NCI-H2107 (cell line): ENCODE results near the gene LIPT2.

Source experiments
- DNase-seq: peaks from one replicate; lab custom pipeline; 2025; lab: John Stamatoyannopoulos, UW

The LIPT2 gene

GRCh38 chr11:74465291-74465708 is 28.2 kb downstream of the LIPT2 start:
- no peak for DNase-seq

- DNase-seq = no peak
These were observed 28.8 kb downstream of the LIPT2 start for GRCh38 chr11:74464746-74465145.

DNA sequence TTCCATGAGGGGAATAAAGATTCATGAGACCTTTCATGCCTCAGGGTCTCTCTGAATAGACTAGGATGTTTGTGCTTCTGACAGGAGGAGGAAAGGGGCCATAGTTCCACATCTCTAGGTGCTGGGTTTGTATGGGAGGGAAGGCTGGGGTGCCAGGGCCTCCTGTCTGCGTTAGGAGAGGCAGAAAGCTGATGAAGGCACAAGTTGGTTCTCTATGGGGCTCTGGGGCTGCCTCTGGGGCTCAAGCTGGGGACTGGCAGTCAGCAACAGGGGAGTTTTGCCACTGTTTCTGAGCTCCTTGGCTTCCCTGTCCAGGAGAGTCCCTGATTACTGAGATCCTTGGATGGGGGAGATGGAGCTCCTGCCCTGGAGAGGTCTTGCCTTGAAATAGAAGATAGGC is 30.3 kb downstream of the LIPT2 start:
- DNase-seq = no peak

GRCh38 chr11:74462631-74463030 is 30.9 kb downstream of the LIPT2 start:
- no peak for DNase-seq

DNA sequence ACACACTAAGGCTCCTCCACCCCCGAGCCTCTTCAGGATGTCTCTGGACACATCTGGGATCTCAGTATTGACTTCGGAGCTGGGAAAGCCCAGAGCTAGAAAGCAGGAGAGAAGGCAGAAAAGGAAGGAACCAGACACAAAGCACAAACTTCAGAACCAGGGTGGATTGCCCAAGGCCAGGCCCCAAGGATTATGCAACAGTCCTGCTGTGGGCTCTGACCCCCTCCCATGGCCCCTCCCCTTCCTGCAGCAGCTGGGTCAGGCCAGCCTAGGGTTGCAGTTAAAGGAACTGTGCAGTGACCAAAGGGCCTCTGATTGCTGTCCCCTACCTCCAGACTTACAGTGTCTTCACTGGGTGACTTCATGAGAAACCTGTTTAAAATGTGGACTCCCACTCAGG is 31.5 kb downstream of the LIPT2 start:
- no peak for DNase-seq

- no peak for DNase-seq
These were observed 32.9 kb downstream of the LIPT2 start for GRCh38 chr11:74460481-74461154.

- no peak for DNase-seq
These were observed 33.5 kb downstream of the LIPT2 start for GRCh38 chr11:74460065-74460464.

DNA sequence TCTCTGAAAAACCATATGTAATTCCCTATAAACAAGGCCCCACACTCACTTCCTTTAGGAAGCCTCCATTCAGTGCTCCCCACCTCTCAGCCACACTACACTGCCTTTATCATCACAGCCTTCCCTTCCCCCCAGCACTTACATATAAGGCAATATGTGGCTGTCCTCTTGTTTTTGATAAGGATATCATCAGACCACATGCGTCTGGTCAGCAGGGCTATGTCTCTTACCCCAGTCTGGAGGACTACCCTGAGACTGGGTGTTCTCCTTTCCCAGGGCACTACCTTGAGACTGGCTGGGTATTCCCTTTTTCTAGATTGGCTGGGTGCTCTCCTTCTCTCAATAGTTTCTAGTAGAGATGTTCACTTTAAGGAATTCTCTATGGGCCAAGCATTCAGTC is 33.9 kb downstream of the LIPT2 start:
- DNase-seq = no peak

GRCh38 chr11:74457356-74457755 is 36.2 kb downstream of the LIPT2 start:
- DNase-seq = no peak

GRCh38 chr11:74453373-74453975 is 40.0 kb downstream of the LIPT2 start:
- DNase-seq = no peak

DNA sequence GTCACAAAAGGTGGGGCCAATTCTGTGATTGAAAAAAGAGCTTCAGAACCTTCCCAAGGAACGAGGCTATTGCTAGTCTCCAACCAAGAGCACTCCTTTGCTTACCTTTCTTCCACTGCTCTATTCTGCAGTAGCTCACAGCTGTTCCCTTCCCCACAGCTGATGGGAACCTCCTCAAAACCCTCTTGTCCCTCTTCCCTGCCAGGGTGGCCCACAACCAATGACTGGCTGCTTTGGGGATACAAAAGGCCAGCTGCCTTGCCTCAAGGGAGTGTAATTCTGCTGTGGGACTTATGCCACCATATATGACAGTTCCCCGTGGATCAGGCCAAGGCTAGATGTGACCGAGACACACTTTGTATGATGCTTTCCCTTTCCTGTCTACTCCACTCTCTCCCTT is 41.2 kb downstream of the LIPT2 start:
- DNase-seq = no peak

DNA sequence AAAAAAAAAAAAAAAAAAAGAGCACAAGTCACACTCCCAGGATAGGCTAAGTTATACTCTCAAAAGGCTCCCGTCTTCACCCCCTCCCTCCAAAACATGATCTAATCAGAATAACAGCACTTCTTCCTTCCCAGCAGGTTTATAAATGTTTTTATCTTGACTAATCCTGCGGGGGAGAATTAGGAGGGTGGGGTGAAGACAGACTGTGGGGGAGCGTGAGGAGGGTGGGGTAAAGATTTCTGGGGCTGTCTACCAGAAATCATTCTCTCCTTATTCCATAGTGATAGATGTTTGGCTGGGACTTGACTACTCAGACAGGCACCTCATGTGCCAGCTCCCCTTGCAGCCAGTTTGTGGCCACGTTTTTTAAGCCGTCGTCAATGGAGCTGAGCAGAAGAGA is 43.2 kb downstream of the LIPT2 start:
- no peak for DNase-seq

DNA sequence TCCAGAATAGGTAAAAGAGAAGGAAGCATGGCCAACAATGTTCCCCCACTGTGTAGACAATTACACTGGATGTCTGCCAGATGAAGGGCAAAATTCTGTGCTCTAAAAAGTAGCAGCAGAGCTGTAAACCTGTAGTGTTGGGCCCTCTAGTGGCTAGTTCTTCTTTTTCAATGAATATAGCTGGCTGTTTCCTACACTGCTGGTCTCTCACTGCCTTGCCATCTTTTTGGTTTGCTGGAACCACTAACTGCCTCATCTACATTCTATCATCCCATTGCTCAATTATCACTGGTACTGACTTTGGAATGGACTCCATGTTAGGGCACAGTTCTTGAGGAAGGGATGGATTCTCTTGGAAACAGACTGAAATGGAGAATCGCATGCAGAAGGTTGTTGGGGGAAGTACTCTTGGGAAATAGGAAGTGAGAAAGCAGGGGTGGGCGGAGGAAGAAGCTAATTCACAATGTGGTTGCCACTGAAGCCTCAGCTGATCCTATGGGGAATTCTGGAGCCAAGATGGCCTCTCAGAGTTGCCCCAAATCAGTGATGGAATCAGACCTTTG is 44.1 kb downstream of the LIPT2 start:
- peak; percentile 72 for DNase-seq

DNA sequence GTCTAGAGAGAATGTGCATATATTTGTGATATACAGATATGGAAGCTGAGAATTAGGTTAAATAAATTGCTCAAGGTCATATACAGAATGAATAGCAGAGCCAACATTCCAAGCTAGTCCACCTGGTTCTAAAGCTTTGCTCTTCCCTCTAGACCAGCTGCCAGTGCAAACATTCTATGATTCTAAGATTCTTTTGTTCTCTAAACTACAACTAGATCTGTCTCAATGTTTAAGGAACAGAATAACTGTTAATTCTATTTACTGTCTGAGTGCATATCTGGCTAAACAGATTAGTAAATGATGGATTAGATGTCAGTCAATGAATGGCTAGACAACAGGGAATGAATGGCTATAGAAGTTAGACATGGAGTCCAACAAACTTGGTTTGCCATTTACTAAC is 45.8 kb downstream of the LIPT2 start:
- no peak for DNase-seq

GRCh38 chr11:74446532-74446938 is 47.0 kb downstream of the LIPT2 start:
- no peak for DNase-seq

DNA sequence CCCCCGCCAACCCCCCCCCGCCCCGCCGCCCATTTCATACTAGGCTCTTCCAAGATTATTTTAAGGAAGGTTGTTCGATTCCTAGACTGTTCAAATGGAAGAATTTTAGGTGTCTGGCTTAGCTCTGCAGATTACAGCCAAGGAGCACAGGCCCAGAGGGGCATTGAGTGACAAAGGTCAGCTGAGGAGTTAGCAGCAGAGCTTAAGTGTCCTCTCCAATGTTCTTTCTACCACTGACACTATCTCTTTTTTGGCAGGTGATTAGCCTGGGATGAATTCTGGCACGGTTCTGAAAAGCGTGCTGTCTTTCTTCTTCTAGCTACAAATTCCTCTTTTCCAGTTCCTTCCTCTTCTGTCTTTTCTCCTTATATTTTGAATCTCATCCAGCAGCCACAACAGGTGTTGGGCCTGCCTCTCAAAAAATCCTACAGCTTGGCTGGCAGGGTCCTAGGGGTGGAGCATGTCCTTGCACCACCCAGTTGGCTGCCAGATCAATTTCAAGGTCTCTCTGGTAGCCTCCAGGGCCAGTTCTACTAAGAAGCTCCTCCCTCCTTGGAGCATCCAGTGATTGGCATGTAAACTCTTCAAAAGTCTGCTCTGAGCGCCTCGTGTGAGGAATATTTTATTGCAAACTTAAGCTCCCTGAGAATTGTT is 49.2 kb downstream of the LIPT2 start:
- no peak for DNase-seq

DNA sequence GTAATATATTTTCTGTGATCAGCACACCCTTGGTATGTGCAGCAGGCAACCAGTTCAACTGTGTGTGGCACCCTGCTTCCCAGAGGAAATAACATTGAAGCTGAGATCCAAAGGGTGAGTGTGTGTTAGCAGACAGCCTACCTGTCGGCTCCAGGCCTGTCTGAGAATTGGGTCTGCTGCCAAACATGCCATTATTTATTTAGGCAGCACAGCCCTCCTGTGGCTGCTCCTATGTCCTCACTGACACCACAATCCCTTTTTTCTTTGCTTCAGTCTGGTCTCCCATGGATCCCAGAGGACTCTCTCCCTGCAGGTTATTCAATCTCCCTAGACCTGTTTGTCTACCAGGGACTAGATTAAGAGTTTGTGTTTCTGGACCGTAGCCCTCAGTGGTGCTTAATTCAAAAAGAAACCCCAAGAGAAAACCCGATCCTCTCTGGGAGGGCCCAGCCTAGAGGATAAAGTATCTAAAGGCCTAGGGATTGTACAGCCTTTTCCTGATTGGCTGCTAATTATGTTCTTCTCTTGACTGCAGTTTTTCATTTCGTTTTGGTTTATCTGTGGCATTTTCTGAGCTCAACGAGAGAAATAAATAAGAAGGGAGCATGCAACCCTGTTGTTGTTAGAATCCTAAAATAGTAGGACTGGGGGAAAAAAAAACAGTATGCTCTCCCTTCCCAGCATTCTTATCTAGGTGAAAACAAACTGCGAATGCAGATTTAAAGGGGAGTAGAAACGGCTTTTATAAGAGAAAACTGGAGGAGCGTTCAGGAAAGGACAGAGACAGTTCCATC is 50.3 kb downstream of the LIPT2 start:
- DNase-seq = peak; percentile 89

GRCh38 chr11:74442636-74443035 is 50.9 kb downstream of the LIPT2 start:
- DNase-seq = no peak
